Activated T-cell treated with anti-CD3 and anti-CD28 coated beads, Interleukin-2, amount 50 U/mL, for 4 hours (primary cell): ENCODE measurements around the gene SNX22. TPM values are rescaled to one million over a fixed set of nuclear protein-coding genes. Genes with fewer than 3 reads are reported as not detected.

ENCODE experiments used
- ATAC-seq, 2 donors: fragments of 200-7000 bp; cut with Tn5 transposase; one replicate each; pipeline ENCODE4 v1.10.0; 2021
- DNase-seq: peaks from one replicate; pipeline ENCODE4 v3.0.0-alpha.2; 2020
- H3K27me3 Mint-ChIP-seq: one replicate; pipeline ENCODE4 v1.8.0; 2021; ENCODE audit warnings: low read depth, mixed read lengths
- H3K36me3 Mint-ChIP-seq: one replicate; pipeline ENCODE4 v1.8.0; 2022; ENCODE audit warnings: mixed read lengths; ENCODE audit not compliant: insufficient read depth
- H3K4me1 Mint-ChIP-seq: one replicate; pipeline ENCODE4 v1.8.0; 2021; ENCODE audit warnings: low read depth, mixed read lengths
- H3K4me3 Mint-ChIP-seq: one replicate; pipeline ENCODE4 v1.8.0; 2021; ENCODE audit warnings: mild to moderate bottlenecking, moderate library complexity, mixed read lengths
- H3K9me3 Mint-ChIP-seq: one replicate; pipeline ENCODE4 v1.8.0; 2021; ENCODE audit warnings: mixed read lengths
- total RNA-seq, 3 donors: library from RNA; stranded (reverse); gene quantifications; one replicate each; pipeline ENCODE4 v1.2.1, GENCODE V29; 2021

The SNX22 gene
- total RNA-seq, 3 donors from 2014 or later, result 0.26 to 0.35 (median 0.30) TPM

GRCh38 chr15:64187396-64188191 is 36.1 kb downstream of the SNX22 start:
- H3K4me1 Mint-ChIP-seq, result peaks cover 11% of the 10 kb centered on the region
- ATAC-seq (no peak), DNase-seq (no peak)
- H3K36me3 Mint-ChIP-seq, result peaks cover 19% of the 10 kb centered on the region
- H3K9me3 Mint-ChIP-seq, result no peaks in the 10 kb centered on the region
- H3K27me3 Mint-ChIP-seq, result no peaks in the 10 kb centered on the region
- no peak overlapping the region for H3K4me3 Mint-ChIP-seq

- Mint-ChIP-seq H3K36me3 (peaks cover 29% of the 10 kb centered on the region), H3K27me3 (no peaks in the 10 kb centered on the region), H3K4me3 (no peak overlapping the region), H3K4me1 (peaks cover 11% of the 10 kb centered on the region), H3K9me3 (no peaks in the 10 kb centered on the region)
- ATAC-seq (no peak), DNase-seq (no peak)
These were observed 40.7 kb downstream of the SNX22 start for GRCh38 chr15:64191971-64192830.

GRCh38 chr15:64193971-64194370 is 42.4 kb downstream of the SNX22 start:
- DNase-seq (no peak), ATAC-seq (no peak)
- no peak overlapping the region for H3K4me3 Mint-ChIP-seq
- H3K27me3 Mint-ChIP-seq, result no peaks in the 10 kb centered on the region
- peaks cover 29% of the 10 kb centered on the region for H3K36me3 Mint-ChIP-seq
- no peaks in the 10 kb centered on the region for H3K4me1 Mint-ChIP-seq
- no peaks in the 10 kb centered on the region for H3K9me3 Mint-ChIP-seq

DNA sequence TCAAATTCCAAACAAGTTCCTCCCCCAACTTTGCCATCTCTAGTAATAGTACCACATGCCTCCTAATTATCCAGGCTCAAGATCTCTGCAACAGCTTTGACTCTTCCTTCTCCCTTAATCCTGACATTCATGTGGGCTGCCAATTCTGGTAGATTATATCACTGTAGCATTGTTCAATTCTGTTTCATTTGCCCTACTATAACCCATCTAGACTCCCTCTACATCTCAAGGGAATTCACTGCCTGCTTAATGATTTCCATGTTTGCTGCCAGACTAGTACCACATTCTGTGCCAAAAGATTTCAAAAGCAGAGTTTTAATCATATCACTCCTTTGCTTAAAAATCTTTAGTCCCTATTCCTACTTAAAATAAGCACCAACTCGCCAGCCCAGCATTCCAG is 45.9 kb downstream of the SNX22 start:
- Mint-ChIP-seq H3K36me3 (peaks cover 36% of the 10 kb centered on the region), H3K27me3 (no peaks in the 10 kb centered on the region), H3K4me1 (no peaks in the 10 kb centered on the region), H3K4me3 (no peak overlapping the region), H3K9me3 (no peaks in the 10 kb centered on the region)
- ATAC-seq (no peak), DNase-seq (no peak)

DNA sequence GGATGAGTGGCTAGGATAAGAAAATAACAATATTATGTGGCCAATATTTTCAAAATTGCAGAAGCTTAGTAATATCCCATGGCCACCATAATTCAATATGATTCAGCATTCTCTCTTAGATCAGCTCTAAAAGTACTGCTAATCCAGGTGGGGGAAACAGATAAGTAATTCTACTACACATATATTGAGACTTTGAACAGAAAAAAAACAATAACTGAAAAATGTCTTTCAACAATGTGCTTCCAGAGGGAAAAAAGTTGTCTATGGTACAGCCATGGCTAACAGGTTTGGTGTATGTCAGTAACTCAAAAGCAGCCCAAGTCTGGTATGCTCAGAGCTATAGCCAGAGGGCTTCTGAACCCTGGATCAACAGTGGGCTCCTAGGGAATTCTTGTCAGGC is 53.7 kb downstream of the SNX22 start:
- Mint-ChIP-seq H3K4me3 (no peak overlapping the region), H3K4me1 (no peaks in the 10 kb centered on the region), H3K36me3 (peaks cover 25% of the 10 kb centered on the region), H3K9me3 (no peaks in the 10 kb centered on the region), H3K27me3 (no peaks in the 10 kb centered on the region)
- DNase-seq (no peak), ATAC-seq (no peak)

Other genes starting within 250 kb of the SNX22 start
- 1 to 10 TPM in 1 of 3 donors, under 1 TPM in 2; 0.40 to 1.1 (median 0.71) TPM for gene DAPK2, start 105.2 kb upstream of the SNX22 start, total RNA-seq
- gene CIAO2A, start 57.9 kb upstream of the SNX22 start, total RNA-seq, result 10 to 100 TPM; 37.5 to 45.4 (median 44.1) TPM
- gene SNX1, start 55.7 kb upstream of the SNX22 start, total RNA-seq, result 10 to 100 TPM; 88.4 to 96.4 (median 93.6) TPM
- 100 to 1,000 TPM; 411 to 479 (median 433) TPM for gene PPIB, start 11.3 kb downstream of the SNX22 start, total RNA-seq
- gene CSNK1G1, start 204.4 kb downstream of the SNX22 start, total RNA-seq, result 10 to 100 TPM; 24.4 to 27.4 (median 25.1) TPM
- 10 to 100 TPM; 19.9 to 31.7 (median 20.8) TPM for gene PCLAF, start 229.7 kb downstream of the SNX22 start, total RNA-seq
- 10 to 100 TPM; 14.1 to 25.1 (median 20.1) TPM for gene TRIP4, start 236.1 kb downstream of the SNX22 start, total RNA-seq